PFSK-1 (cell line): ENCODE data around the gene TPTE2.

ENCODE experiments used
- POLR2AphosphoS5 ChIP-seq: IDR thresholded peaks from 2 replicates; pipeline ENCODE4 v1.6.1; 2012; ENCODE audit warnings: low read depth, mild to moderate bottlenecking, control low read depth, low read length, moderate library complexity
- TAF1 ChIP-seq: IDR thresholded peaks from 2 replicates; pipeline ENCODE4 v1.6.1; 2012; ENCODE audit warnings: low read length, control low read depth, borderline replicate concordance; ENCODE audit not compliant: insufficient read depth

DNA sequence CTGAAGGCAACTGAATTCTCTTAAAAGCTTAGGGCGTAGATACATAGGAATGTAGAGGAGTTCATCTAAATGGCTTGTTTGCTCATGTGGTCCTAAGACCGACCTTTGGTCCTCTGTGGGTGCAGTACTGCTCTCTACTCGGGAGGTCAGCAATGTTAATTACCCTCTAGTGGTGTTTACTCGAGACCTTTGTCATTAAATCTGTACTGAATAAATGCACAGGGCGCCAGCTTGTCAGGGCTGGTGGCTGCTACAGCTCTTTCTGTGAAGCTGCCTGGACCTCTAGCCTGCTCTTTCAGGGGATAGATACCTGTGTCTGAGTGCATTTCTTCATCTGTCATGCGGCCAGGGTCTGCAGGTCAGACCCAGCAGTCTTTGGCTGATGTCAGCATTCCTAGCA, 43.0 kb upstream of the TPTE2 start:
- no peak for TF ChIP-seq POLR2AphosphoS5
- TF ChIP-seq TAF1 = no peak
